GM23338 (cell line): Measurements from ENCODE around the gene ANO4.

Experiments
- EZH2phosphoT487 ChIP-seq: fragments of 200-600 bp; sonication (generic); IDR thresholded peaks from one replicate; pipeline ENCODE4 v1.8.1; 2018; ENCODE audit warnings: antibody characterized with exemption; ENCODE audit not compliant: unreplicated experiment
- POLR2AphosphoS5 ChIP-seq: IDR thresholded peaks from 2 replicates; pipeline ENCODE4 v1.6.1; 2016; ENCODE audit warnings: antibody characterized with exemption, low read depth
- TF ChIP-seq, protein P1 (sequence below), 2 experiments: fragments of 200-600 bp in 1 of 2; sonication (generic) in 1 of 2; conservative IDR thresholded peaks; 2 replicates each; pipeline versions ENCODE4 v1.5.1 to v1.6.1; 2016 to 2017; ENCODE audit warnings: antibody characterized with exemption in 2 of 2, low read depth in 2 of 2, mild to moderate bottlenecking in 2 of 2, moderate library complexity in 1 of 2

DNA sequence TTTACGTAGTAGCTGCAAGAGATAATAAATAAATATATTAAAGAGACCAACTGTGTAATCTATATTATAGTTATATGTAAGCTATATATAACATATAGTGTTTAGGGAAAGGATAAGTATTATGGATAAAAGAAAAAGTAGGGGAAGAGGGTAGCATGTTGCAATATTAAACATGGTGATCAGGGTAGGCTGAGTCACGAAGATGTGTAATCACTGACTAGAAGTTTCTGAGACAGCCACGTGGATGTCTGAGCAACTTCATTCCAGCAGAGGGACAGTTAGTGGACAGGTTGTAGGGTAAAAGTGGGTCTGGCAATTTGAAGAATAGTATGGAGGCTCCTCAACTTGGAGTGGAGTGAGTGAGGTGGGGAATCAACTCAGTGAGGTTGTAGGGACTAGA is 109.7 kb downstream of the ANO4 start:
- TF ChIP-seq POLR2AphosphoS5, result no peak
- TF ChIP-seq, protein P1, sequence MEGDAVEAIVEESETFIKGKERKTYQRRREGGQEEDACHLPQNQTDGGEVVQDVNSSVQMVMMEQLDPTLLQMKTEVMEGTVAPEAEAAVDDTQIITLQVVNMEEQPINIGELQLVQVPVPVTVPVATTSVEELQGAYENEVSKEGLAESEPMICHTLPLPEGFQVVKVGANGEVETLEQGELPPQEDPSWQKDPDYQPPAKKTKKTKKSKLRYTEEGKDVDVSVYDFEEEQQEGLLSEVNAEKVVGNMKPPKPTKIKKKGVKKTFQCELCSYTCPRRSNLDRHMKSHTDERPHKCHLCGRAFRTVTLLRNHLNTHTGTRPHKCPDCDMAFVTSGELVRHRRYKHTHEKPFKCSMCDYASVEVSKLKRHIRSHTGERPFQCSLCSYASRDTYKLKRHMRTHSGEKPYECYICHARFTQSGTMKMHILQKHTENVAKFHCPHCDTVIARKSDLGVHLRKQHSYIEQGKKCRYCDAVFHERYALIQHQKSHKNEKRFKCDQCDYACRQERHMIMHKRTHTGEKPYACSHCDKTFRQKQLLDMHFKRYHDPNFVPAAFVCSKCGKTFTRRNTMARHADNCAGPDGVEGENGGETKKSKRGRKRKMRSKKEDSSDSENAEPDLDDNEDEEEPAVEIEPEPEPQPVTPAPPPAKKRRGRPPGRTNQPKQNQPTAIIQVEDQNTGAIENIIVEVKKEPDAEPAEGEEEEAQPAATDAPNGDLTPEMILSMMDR (conservative IDR thresholded peaks at IDR 0.05; ENCODE audit: low read depth in 2 of 2), result no peak
- TF ChIP-seq EZH2phosphoT487, result no peak
